ENCODE measurements around the gene RPS24.

DNA sequence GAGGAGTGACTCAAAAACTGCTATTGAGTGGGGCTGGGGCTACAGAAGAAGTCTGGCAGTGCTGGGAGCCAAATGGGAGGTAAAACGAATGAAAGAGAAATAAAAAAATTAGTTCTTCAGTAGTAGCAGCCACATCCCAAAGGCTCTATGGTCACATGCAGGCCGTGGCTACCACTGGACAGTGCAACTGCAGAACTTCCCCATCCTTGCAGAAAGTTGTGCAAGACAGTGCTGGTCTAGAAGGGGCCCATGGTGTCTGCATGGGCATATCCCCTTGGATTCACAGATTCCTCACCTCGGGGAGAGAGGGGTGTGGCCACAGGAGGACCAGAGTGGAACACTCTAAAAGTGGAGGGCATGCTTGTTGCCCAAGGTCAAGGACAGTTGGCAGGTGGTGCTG is 47.6 kb downstream of the RPS24 start:
- TF ChIP-seq BHLHE40 (IDR thresholded peaks at IDR 0.05; ENCODE audit: borderline replicate concordance): no peak
- no peak for TF ChIP-seq HDGF (IDR thresholded peaks at IDR 0.05; ENCODE audit: borderline replicate concordance)
- TF ChIP-seq, protein P1, sequence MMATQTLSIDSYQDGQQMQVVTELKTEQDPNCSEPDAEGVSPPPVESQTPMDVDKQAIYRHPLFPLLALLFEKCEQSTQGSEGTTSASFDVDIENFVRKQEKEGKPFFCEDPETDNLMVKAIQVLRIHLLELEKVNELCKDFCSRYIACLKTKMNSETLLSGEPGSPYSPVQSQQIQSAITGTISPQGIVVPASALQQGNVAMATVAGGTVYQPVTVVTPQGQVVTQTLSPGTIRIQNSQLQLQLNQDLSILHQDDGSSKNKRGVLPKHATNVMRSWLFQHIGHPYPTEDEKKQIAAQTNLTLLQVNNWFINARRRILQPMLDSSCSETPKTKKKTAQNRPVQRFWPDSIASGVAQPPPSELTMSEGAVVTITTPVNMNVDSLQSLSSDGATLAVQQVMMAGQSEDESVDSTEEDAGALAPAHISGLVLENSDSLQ (IDR thresholded peaks at IDR 0.05): no peak
- no peak for TF ChIP-seq FOXM1 (IDR thresholded peaks at IDR 0.05; ENCODE audit: borderline replicate concordance)
- TF ChIP-seq ELF4 (IDR thresholded peaks at IDR 0.05): no peak
- TF ChIP-seq ARNT (IDR thresholded peaks at IDR 0.05): no peak
- TF ChIP-seq SP1 (IDR thresholded peaks at IDR 0.05): no peak
- no peak for TF ChIP-seq FOXK2 (IDR thresholded peaks at IDR 0.05)
- no peak for TF ChIP-seq NFRKB (IDR thresholded peaks at IDR 0.05)
- TF ChIP-seq TARDBP (IDR thresholded peaks at IDR 0.05): no peak
- TF ChIP-seq FOXA1 (IDR thresholded peaks at IDR 0.05): no peak
- no peak for TF ChIP-seq SUZ12 (IDR thresholded peaks at IDR 0.05)

All from HEK293T (cell line).